NCI-H1436 treated with DMSO at 0.1 percent for 48 hours (cell line): Measurements from ENCODE around the gene GNA12.

Experiments
- DNase-seq: peaks from one replicate; lab custom pipeline; 2025; lab: John Stamatoyannopoulos, UW

Gene GNA12

GRCh38 chr7:2802101-2802500 is 42.0 kb downstream of the GNA12 start:
- no peak for DNase-seq

- no peak for DNase-seq
Observed at GRCh38 chr7:2800931-2801688, 43.0 kb downstream of the GNA12 start.

- no peak for DNase-seq
Observed at GRCh38 chr7:2800220-2800930, 43.7 kb downstream of the GNA12 start.

- no peak for DNase-seq
Observed at GRCh38 chr7:2799253-2799652, 44.9 kb downstream of the GNA12 start.

- no peak for DNase-seq
Observed at GRCh38 chr7:2798669-2799068, 45.4 kb downstream of the GNA12 start.

DNA sequence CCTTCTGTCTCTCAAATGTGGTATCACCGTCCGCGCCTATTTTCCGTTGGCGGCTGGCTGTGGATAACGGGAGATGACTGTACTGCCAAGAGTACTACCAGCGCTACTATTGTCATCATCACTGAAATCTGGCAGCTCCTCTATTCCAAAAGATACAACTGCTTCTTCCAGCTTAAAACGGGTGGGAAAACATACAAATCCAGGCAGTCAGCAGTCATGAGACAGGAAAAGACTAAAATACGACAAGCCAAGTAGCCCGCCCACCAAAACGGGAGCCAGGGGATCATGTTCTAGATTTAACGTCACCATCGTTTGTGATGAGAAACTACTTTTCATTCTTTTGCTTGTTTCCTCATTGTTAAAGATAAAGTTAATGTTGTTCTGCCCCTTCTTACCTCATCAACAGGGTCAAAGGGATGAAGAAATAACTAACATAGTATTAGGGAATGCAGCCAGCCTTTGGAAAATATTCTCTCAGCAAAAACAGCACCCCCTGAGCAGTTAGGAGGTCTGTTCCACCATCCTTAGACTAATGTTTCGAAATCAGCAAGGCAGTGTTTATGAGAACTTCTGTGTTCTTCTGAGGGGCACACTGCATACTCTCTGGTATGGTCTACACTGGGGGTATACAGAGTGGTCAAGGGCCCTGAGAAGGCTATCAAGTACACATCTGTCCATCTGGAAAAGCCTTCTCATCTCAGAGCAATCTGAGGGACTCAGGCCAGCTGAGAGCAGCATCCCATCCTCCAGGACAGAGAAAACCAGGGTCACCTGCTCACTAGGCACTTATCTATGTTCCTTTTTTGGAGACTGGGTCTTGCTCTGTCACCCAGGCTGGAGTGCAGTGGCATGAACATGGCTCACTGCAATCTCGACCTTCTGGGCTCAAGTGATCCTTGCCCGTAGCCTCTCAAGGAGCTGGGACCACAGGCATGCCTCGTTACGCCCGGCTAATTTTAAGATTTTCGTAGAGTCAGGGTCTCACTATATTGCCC is 47.5 kb downstream of the GNA12 start:
- no peak for DNase-seq

DNA sequence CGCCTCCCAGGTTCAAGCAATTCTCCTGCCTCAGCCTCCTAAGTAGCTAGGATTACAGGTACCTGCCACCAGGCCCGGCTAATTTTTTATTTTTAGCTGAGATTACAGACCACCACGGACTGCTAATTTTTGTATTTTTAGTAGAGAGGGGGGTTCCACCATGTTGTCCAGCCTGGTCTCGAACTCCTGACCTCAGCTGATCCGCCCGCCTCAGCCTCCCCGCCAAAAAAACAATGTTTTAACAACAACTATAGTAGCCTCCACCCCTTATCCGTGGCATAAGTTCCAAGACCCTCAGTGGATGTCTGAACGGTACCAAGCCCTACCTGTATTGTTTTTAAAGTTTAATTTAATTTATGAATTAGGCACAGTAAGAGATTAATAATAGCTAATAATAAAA is 48.2 kb downstream of the GNA12 start:
- no peak for DNase-seq

- DNase-seq, result no peak
Observed at GRCh38 chr7:2794836-2795636, 49.1 kb downstream of the GNA12 start.

GRCh38 chr7:2792856-2793487 is 51.1 kb downstream of the GNA12 start:
- no peak for DNase-seq

DNA sequence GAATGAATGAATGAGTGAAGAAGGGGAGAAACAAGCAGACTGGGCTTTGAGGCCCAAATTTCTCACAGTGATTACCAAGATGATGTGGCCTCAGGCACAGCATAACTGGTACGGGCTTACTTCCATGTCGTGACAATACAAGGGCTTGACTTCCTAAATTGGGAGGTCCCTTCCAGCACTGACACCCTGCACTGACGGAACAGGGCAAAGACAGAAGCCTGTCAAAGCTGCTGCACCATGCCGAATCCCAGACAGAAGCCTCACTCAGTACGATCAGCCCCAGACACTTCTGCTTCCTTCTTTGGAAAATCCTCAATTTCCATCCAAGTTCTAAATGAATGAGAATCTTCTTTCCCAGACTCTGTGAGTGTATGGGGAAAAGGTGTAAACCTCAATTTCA is 51.9 kb downstream of the GNA12 start:
- DNase-seq, result no peak

- no peak for DNase-seq
Observed at GRCh38 chr7:2791390-2791789, 52.7 kb downstream of the GNA12 start.

DNA sequence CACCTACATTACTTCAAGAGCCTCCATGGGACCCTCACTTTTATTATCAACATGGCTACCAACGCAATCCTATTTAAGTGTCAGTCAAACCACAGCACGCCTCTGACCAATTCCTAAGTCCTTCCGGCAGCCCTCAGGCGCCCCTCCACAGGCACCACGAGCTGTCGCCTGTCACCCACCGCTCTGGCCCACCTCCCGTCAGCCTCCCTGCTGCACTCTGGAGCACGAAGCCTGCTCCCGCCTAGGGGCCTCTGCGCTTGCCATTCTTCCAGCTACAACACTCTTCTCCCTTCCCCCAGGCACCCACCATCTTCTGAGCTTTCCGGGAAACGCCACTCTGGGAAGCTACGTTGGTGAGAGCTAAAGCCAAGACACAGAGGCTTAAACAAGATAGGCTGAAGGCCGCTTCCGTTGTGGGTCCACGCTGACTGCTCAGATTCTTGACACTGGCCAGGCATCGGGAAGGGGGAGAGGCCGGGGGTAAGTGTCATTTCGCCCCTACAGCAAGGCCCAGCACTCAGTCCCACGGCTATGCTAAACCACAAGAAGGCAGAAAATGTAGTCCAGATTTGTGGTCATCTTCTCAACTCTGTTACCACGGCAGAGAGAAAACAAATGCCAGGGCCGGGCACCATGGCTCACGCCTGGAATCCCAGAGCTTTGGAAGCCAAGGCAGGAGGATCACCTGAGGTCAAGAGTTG is 56.7 kb downstream of the GNA12 start:
- no peak for DNase-seq

DNA sequence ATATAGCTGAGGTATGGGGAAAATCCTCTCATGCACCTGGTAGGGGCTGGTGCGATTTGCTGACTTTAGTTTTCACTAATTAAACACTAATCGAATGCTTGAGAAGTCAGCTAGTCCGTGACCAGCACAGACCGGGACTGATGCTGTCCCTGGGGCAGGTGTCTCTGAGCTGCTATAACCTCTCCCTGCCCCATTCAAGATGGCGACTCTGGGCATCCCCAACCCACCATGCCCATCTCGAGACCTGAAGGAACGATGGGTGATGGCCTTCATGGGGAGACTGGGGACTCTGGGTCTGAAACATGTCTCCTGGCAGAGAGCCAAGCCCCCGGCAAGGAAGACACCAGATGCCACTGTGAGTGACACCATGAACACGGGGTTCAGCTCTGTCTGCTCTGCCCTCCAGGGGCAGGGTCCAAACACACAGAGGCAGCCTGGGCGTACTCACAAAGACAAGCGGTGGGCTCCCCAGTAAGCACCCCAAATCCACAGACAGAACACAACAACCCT is 57.4 kb downstream of the GNA12 start:
- DNase-seq, result no peak

DNA sequence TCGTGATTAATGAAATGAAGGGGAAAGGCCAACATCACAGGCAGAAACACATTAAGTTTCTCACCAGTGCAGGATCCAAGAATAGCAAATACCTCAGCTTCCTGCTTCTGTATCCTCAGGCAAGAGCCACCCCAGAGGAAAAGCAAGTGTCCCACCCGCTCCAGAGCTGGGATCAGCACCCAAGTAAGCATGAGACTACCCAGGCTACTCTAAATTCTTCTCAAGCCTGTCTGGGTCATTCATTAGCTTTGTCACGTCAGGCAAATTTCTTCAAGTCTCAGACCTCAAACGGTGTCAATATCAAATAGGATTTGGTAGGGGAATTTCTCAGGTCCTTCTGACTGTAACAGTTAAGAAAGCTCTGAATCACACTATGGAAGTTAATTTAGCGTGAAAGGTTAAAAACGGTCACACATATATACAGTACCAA is 59.0 kb downstream of the GNA12 start:
- DNase-seq, result no peak

- DNase-seq, result no peak
Observed at GRCh38 chr7:2782565-2782964, 61.5 kb downstream of the GNA12 start.

GRCh38 chr7:2782121-2782520 is 62.0 kb downstream of the GNA12 start:
- DNase-seq, result no peak

GRCh38 chr7:2781636-2782035 is 62.5 kb downstream of the GNA12 start:
- no peak for DNase-seq

DNA sequence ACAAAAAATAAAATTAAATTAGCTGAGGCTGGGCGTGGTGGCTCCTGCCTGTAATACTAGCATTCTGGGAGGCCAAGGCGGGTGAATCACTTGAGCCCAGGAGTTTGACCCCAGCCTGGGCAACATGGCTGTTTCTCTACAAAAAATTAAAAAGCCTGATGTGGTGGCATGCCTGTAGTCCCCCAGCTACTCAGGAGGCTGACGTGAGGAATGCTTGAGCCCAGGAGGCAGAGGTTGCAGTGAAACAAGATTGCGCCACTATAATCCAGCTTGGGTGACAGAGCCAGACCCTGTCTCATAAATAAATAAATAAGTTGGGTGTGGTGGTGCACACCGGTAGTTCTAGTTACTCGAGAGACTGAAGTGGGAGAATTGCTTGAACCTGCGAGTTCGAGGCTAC is 65.1 kb downstream of the GNA12 start:
- no peak for DNase-seq

- no peak for DNase-seq
Observed at GRCh38 chr7:2777898-2778535, 66.1 kb downstream of the GNA12 start.

DNA sequence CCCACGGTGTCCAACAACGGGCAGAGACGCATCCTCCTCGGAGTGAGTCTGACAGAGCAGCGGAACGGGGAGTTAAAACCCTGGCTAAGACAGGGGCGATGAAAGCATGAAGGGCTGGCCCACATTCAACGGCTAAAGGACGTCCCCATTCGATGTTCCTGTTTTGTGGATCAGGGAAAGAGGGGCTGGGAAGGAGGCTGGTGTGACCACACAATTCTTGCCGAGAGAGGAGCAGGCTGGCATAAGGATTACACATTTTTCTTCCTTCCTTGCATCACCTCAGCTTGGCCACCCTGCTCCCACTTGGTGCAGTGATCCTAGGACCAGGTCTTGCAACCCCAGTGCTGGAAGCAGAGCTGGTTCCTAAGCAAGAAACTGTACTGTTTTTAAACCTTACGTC is 67.7 kb downstream of the GNA12 start:
- DNase-seq, result no peak
